IPS-18c (cell line): ENCODE measurements around the gene WDR1.

ENCODE experiments used
- H3K4me3 ChIP-seq: 2 replicates; pipeline ENCODE4 v1.7.0; 2013; ENCODE audit warnings: low read depth, mild to moderate bottlenecking, low read length, moderate library complexity; ENCODE audit not compliant: insufficient read depth
- H3K9me3 ChIP-seq: one replicate; pipeline ENCODE4 v1.6.1; 2013; ENCODE audit warnings: mild to moderate bottlenecking, low read length, moderate library complexity; ENCODE audit not compliant: control insufficient read depth, insufficient read depth

Gene WDR1

GRCh38 chr4:10026485-10026884 lies 90.1 kb downstream of the WDR1 start:
- Histone ChIP-seq H3K4me3 (no peak overlapping the region), H3K9me3 (no peaks in the 10 kb centered on the region)

DNA sequence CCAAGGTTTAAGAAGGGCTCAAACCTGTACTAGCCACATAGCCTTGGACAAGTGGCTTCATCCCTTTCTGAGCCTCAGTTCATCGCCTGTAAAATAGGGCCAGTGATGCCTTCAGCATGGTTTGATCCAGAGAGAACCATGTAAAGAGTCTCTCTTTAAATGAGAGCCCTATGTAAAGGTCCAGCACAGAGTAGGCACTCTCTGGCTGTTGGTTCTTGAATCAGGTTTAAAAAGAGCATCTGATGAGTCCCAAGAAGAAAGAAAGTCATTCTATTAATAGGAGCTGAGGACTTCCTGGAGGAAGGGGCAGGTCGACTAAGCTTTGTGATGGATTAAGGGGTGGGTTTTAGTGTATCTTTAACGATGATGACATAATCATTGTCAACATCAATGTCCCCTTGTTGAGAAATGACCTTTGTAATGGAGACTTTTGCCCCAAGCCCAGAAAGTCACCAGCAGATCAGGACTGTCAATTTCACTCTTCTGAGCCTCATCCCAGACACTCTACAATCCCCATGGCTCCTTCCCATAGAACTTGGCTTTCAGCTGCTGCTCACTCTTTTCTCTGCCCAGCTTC lies 91.3 kb downstream of the WDR1 start:
- H3K4me3 ChIP-seq, result no peak overlapping the region
- no peaks in the 10 kb centered on the region for H3K9me3 ChIP-seq
